GM18520 (cell line): Measurements from ENCODE around the gene WDR37.

Source experiments
- ATAC-seq: cut with Tn5 transposase; IDR thresholded peaks from one replicate; pipeline ENCODE4 v1.9.1; 2021; ENCODE audit not compliant: unreplicated experiment

Gene WDR37

DNA sequence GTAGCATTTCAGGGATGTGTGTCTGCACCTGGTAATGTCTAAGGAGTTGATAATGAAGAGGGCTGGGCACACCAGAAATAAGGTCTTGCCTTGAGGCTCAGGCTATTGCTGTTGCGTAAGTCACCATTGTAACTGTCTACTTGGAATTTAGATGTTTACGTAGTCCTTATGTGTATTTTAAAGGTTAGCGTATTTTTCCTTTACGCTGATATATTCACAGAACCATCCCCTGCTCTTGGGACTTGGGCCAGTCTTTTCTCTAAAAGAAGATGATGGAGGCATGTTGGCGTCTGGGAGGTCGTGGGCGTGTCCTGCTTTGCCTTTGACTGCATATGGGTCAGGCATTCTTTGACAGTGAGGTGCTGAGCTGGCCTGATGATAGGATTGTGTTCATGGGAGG is 14.7 kb downstream of the WDR37 start:
- ATAC-seq: no peak

DNA sequence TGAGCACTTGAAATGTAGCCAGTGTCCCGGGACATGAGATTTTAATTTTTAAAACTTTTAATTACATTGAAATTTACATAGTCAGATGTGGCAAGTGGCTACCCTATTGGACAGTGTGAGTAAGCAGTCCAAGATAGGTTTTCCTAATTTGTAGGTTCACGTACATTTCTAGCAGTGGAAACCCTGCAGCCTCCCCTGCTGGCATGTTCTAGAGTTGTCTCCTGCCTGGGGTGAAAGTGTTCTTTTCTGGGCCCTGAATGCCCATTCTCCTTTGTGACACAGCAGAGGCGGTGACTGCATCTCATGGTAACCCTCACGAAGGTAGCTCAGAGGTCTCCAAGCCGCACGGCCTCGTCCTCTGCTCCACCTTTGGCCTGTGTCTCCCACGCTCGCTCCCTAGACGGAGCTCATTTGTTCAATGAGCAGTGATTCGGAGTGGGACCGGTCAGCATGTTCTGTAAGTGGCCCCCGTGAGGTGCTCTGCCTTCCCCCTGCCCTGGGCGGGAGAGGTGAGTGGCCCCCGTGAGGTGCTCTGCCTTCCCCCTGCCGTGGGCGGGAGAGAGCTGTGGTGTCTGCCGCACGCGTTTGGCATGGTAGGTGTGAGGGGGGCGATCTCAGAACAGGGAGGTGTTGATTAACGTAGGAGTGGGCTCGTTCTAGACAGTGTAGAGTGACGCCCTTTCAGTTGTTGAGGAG is 18.0 kb downstream of the WDR37 start:
- ATAC-seq: no peak

DNA sequence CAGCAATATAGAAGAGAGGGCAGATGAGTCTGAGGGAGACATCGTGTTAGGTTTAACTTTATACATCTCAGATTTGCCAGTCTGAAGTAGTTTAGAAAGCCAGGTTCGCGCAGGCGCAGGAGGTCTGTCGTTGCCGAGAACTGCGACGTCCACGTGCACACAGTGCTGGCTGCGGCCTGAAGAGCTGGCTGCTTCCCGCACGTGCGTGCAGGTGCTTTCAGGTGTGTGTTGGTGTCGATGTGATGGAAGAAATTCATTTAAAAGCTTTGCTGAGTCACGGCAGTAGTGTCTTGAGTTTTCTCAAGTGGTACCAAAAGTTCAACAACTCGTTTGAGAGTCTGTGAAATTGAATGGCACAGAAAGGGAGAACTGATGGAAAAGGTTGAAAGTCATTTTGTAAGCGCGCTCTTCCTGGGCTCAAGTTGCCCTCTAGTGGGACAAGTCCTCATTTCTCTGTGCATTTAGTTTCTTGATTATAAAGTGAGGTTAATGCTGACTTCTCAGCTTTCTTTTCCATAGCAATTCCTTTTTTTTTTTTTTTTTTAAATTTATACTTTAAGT is 18.6 kb downstream of the WDR37 start:
- no peak for ATAC-seq

DNA sequence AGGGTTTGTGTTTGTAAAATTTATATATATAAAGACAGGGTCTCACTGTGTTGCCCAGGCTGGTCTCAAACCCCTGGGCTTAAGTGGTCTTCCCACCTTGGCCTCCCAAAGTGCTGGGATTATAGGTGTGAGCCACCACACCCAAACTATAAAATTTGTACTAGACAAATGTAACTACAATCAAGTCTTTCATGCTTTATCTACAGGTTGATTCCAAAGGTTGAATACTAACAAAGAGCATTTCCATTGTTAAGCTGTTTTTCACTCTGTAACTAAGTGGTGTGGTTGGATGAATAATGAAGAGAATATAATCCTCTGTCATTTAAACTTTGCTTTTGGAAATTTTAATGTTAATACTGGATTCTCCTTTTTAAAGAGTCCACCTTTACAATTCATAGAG is 22.5 kb downstream of the WDR37 start:
- ATAC-seq: no peak

DNA sequence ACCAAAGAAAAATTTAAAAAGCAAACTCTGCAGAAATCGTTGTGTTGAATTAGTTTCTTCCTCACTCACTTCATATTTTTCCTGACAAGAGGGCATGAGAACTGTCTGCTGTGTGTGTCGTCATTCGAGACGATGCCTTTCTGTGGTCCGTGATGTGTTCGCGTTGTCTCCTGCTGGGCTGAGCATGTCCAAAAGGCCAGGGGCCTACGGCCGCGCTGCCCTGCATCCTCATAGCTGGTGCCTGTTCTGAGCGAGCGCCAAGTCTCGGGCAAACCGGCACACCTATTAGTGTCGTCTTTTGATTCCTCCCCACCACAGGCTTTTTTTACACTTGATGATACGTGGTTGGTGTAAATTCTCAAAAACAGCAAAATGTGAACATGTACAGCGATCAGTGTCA is 27.4 kb downstream of the WDR37 start:
- no peak for ATAC-seq

DNA sequence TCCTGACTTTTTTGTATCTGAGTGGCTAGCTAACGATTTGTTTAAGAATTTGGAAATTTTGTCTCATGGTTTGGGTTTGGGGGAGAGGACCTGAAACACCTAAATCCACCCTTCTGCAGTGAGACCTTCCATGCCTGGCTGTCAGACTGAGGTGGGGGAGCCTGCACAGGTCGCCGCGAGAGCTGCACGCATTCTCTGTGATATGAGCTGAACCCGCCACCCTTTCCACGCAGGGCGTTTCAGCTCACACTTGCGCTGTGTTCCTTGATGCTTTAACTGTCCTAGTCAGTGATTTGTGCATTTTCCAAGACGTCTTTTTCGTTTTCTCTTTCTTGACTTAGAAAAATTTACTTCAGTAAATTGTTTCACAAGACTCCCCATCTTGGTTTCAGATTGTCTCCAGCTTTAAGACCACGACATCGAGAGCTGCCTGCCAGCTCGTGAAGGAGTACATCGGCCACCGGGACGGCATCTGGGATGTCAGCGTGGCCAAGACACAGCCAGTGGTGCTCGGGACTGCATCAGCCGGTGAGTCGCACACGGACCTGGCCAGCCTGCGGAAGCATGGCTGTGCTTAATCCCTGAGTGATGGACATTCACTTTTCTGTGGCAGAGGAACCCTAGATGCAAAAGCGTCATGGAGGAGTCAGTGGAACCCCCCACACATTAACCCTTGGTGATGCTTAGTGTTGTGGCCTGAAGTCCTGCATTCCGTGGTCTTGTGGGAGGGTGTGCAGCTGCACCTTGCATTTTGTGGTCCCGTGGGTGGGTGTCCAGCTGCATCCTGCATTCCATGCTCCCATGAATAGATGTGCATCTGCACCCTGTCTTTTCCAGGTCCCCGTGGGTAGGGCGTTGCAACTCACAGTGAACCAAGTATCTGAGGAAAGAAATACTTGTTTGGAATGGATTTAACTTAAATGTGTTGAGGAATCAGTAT is 28.1 kb downstream of the WDR37 start:
- ATAC-seq: no peak

DNA sequence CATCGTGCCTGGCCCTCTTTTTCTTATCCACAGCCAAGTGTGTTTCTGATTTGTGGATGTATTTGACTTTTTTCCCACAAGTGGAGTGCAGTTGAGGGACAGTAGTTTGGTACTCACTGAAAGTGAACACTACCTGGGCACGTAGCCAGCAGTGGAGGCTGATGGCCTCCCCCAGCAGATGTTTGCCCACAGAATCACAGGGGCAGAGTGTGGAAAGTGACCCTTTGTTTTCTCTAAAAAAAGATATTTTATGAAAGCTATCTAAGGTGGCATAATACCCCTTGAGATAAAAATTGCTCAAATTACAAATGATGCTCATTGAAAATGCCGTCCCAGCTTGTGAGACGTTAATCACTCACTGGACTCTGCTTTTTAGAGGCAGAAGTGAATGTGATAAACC is 29.1 kb downstream of the WDR37 start:
- no peak for ATAC-seq

DNA sequence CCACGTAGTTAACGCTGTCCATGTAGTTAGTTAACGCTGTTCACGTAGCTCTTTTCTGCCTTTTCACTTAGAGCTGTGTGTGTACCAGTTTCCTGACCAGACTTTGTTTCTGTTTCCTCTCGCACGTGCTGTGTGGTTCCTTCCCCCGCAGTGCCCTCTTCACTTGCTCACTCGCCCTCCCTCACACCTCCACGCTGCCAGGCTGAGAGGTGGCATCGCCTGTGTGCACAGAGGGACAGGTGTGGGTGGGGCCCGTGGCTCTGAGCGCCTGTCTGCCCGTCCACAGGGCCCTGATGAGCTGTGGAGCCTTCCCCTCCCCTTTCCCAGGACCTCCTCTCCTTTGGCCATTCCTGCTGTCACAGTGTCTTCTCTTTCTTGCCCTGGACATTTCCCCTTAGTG is 30.6 kb downstream of the WDR37 start:
- ATAC-seq: no peak

DNA sequence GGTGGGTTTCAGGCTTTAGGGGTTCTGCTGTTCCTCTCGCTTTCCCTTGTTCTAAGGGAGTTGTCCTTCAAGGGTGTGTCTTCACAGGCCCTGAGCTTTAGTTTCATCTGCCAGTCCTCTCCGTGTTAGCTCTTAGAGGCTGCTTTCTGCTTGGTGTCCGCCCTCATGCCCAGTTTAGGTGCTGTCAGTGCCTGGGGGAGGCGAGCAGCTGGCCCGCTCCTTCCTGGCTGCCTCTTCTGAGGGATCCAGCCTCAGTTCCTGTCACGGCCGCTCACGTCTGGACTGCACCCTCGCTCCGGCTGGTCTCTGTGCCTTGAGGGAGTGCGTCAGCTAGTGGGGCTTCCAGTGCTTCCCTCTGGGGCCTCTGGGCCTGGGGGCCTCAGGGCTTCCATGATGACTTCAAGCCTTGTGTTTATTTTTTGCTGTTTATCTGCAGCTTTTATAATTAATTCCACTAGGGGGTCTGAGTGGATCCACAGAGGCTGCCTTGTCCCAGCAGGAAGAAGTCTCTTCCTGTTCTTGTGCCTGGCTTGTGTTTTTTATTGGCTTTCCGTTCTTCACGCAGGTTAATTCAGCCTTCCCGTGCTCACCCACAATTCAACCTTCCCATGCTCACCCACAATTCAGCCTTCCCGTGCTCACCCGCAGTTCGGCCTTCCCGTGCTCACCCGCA is 33.0 kb downstream of the WDR37 start:
- ATAC-seq: no peak

DNA sequence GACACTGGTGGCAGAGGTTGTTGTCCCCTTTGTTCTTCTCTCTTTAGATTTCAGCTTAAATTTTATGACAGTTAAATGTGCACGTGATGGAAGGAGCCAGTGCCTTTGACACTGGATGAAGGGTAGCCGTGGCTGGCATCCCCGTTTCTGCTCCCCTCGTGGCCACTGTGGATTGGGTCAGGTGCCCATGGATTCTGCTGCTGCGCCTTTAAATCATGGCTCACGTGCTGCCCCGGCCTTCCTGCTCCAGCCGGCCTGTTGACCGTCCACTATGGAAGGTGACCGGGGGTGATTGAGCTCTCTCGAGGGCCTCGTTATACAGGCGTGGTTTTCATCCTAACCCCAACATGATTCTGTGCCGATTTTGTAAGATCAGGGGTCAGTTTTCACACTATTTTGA is 34.5 kb downstream of the WDR37 start:
- ATAC-seq: no peak

DNA sequence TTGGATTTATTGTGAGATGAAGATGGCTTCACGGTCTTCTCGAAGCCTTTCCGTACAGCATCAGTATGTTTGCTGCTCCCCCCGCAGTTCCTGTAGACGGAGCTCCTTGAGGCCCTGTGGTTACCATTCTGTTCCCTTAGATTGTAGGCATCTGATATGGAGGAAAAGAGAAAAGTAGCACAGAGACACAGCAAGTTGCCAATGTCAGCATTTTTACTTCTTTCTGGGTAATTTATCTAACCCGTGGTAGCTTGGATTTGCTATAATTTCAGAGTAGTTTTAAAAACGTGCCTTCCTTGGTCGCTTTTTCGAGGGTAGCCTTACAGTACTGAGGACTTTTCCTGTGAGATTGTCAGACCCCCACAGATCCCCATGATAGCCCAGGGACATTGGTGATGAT is 37.5 kb downstream of the WDR37 start:
- ATAC-seq: no peak

DNA sequence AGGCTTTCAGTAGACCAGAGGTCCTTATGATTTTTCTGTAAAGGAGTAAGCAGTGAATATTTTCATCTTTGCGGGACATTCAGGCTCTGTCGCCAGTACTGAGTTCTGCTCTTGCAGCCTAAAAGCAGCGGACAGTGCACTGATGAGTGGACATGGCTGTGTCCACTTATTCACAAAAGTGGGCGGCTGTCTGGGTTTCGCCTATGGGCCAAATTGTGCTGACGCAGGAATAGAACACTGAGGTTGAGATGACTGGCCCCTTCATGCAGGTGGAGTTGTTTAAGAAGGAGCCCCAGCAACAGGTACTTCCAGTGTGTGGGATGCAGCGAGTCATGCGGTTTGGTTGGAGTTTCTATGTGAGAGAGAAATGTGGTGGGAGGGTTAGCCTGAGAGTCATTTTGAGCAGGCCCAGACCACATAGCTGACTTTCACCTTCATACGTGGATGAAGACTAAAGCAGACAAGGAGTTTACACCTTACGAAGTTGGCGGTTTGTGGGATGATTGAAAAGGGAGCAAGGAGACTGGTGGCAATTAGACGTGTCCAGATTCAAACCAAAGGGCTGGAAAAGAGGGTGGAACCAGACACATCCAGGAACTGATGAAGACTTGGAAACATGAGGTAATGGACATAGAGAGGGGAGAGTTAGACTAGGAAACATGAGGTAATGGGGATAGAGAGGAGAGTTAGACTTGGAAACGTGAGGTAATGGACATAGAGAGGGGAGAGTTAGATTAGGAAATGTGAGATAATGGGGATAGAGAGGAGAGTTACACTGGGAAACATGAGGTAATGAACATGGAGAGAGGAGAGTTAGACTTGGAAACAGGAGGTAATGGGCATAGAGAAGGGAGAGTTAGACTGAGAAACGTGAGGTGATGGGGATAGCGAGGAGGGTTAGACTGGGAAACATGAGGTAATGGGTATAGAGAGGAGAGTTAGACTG is 38.2 kb downstream of the WDR37 start:
- no peak for ATAC-seq

DNA sequence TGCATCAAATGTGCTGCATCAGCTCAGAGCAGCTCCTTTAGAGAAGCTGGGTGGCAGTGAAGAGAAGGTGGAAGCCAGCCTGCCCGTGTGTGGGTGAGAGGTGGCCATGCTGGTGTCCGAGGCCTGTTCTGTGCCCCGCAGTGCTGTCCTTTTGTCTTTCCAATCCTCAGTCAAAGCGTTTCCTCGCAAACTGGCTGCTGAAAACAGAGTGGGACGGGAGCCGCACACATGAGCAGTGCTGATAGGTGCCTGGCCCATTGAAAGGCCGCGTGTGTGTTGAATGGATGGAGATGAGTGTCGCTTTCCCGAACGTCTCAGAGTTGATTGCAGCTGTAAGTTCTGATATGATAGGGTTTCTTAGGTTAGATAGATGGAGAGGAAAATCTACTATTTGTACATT is 39.3 kb downstream of the WDR37 start:
- ATAC-seq: no peak

DNA sequence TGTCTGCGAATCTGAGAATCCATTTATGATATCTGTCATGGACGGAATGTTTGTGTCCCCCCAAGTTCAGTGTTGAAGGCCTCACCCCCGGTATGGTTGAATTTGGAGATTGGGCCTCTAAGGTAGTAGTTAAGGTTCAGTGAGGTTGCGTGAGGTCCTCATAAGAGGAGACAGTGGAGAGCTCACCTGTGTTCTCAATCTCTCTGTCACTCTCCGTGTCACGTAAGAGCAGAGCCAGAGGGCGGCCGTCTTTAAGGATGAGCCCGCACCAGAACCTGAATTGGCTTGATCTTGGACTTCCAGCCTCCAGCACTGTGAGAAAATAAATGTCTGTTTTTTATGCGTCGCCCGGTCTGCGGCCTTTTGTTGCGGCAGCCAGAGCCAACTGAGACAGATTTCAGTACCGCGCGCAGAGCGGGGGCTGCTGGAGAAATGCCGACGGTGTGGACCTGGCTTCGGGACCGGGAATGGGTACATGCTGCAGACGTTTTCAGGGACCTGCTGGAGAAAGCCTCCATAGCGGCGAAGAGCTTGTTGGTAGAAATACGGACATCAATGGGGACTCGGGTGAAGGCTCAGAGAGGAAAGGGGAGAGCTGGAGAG is 40.2 kb downstream of the WDR37 start:
- ATAC-seq: no peak

DNA sequence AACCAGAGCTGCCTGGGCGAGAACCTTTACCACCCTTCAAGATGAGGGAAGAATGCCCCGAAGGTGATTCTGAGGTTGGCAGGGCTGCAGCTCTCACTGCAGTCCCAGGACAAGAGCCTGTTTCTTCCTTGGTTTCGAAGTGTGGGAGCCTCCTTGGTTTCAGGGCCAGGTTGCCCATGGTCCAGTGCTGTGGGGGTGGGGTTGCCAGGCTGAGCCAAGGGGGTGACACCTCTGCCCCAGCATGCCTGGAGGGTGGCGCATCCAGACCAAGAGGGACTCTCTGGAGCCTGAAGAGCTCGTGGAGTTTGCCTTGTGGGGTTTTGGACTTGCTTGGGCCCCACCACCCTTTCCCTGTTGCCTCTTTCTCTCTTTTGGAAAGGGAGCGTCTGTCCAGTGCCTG is 41.3 kb downstream of the WDR37 start:
- no peak for ATAC-seq

DNA sequence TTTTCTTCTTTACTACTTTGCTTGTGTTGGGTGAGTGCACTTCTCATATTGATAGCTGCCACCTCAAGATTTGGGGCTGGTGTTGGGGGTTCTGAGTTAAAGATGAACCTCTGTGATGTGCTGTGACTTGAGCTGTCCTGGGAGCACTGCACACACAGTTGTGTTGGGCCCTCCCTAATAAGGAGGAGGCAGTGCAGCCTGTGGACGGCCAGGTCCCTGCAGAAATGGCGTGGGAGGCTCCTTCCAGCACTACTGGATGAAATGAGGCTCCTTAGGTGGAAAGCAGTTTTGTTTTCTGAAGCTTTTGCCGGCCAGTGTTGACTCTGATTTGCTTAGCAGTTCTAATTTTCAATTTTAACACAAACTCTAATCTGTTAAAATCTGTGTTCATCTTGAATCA is 44.0 kb downstream of the WDR37 start:
- no peak for ATAC-seq

DNA sequence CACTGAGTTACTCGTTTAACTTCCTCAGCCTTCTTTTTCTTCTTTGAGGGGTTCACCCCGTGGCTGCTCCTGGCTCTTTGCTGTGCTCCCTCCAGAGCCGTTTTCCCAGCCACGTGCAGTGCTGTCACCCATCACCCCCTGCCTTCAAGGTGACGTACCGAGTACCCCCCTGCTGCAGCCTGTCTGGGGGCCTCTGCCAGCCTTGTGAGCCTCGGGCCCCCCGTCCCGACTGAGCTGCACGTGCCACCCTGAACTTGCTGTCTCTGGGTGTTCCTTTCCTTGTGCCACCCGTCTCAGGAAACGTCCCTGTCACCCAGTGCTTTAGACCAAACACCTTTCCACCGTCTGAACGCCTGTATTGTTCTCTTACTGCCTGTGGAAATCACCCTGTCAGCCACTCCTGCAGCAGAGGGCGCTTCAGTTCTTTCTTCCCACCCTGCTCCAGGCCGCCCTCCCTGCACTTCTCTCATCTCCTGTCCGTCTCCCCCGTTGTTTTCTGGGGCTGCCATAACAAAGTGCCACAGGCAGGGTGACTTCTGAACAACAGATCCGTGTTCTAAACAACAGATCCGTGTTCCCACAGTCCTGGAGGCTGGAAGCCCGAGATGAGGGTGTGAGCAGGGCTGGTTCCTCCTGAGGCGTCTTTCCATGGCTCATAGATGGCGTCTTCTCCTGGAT is 44.6 kb downstream of the WDR37 start:
- ATAC-seq: no peak

DNA sequence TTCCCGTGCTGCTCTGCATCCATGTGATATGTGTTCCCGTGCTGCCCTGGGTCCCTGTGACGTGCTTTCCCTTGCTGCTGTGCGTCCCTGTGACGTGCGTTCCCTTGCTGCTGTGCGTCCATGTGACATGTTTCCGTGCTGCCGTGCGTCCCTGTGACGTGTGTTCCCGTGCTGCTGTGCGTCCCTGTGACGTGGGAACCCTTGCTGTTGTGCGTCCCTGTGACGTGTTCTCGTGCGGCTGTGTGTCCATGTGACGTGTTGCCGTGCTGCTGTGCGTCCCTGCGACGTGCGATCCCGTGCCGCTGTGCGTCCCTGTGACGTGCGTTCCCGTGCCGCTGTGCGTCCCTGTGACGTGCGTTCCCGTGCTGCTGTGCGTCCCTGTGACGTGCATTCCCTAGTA is 45.8 kb downstream of the WDR37 start:
- ATAC-seq: no peak

DNA sequence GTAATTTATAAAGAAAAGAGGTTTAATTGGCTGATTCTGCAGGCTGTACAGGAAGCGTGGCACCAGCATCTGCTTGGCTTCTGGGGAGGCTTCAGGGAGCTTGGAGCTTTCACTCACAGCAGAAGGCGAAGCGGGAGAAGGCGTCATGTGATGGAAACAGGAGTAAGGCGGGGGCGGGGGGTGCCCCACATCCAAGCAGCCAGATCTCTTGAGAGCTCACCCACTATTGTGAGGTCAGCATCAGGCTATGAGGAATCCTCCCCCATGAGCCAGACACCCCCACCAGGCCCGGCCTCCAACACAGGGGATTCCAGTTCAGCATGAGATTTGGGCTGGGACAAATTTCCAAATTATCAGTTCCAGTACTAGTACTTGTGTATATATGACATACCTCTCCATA is 46.2 kb downstream of the WDR37 start:
- no peak for ATAC-seq

DNA sequence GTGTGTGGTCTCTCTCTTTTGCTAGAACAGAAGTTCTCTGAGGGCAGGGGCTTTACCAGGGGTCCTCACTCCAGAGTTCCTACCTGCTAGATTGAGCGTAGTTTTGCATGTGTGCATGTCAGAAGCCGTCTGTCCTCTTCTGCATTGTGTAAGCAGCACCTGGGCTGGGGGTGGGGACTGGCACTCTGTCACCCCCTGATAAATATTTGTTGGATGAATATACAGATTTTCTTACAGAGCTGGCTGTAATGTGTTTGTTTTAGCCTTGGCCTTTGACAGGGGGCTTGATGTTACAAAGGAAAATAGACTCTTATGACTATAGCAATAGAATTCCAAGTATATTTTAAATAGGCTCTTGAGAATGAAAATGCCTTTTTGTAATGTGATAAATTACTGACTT is 46.6 kb downstream of the WDR37 start:
- no peak for ATAC-seq
